B cell (primary cell): Measurements from ENCODE around the gene IL23A. TPM values are rescaled to one million over a fixed set of nuclear protein-coding genes. Genes with fewer than 3 reads are reported as not detected.
"Not testable (repeated sequence)": the region's sequence is repeated elsewhere in the genome, so short reads cannot be mapped to it uniquely, and the experiment has no call there.

ENCODE experiments used
- ATAC-seq: fragments of 200-7000 bp; cut with Tn5 transposase; one replicate; pipeline ENCODE4 v1.10.0; 2021; ENCODE audit warnings: low read depth, mild to moderate bottlenecking, moderate number of reproducible peaks, moderate library complexity
- CTCF ChIA-PET: fragments of 350-600 bp; sonication (Branson Sonifier 250); formaldehyde crosslinking; loops from one replicate; lab custom pipeline; 2021; ENCODE audit warnings: antibody characterized with exemption, inconsistent platforms; lab: Charles Lee
- POLR2A ChIA-PET: fragments of 350-600 bp; sonication (Branson Sonifier 250); formaldehyde crosslinking; loops from one replicate; lab custom pipeline; 2021; ENCODE audit warnings: antibody characterized with exemption; lab: Charles Lee
- DNase-seq: peaks from one replicate; pipeline ENCODE4 v3.0.0; 2013
- H2AFZ ChIP-seq: 2 replicates; pipeline ENCODE4 v1.6.1; 2012; ENCODE audit warnings: mild to moderate bottlenecking, low read depth, low read length; ENCODE audit not compliant: insufficient read depth, poor library complexity, severe bottlenecking
- H3K27ac ChIP-seq, 2 donors: 1 replicate in 1 of 2; 2 replicates in 1 of 2; pipeline ENCODE4 v1.5.1; 2012 to 2013; ENCODE audit warnings: low read length in 2 of 2, mild to moderate bottlenecking in 2 of 2, moderate library complexity in 1 of 2
- H3K27me3 ChIP-seq, 4 experiments: fragments of 200-600 bp in 1 of 4; sonication (generic) in 1 of 4; replicated peaks in 1 of 4; 1 replicate in 2 of 4; 2 replicates in 2 of 4; pipeline versions ENCODE4 v1.6.1 to v1.7.0; 2013 to 2016; ENCODE audit warnings: low read length in 3 of 4, mild to moderate bottlenecking in 2 of 4, mixed read lengths in 1 of 4, moderate library complexity in 1 of 4; ENCODE audit not compliant: insufficient read depth in 4 of 4, control insufficient read depth in 3 of 4; ENCODE audit errors: control extremely low read depth in 1 of 4
- H3K36me3 ChIP-seq, 2 experiments: replicated peaks in 1 of 2; 1 replicate in 1 of 2; 2 replicates in 1 of 2; pipeline versions ENCODE4 v1.6.1 to v1.7.1; 2013; ENCODE audit warnings: low read length in 1 of 2; ENCODE audit not compliant: insufficient read depth in 2 of 2, control insufficient read depth in 1 of 2; ENCODE audit errors: control extremely low read depth in 1 of 2, extremely low read depth in 1 of 2
- H3K4me1 ChIP-seq, 2 donors: fragments of 200-600 bp in 1 of 2; sonication (generic) in 1 of 2; 1 replicate in 1 of 2; 2 replicates in 1 of 2; pipeline versions ENCODE4 v1.5.1 to v1.6.1; 2013 to 2017; ENCODE audit warnings: low read length in 2 of 2; ENCODE audit not compliant: control insufficient read depth in 2 of 2, insufficient read depth in 2 of 2
- H3K4me2 ChIP-seq: replicated peaks from 2 replicates; pipeline ENCODE3; 2012; ENCODE audit warnings: mild to moderate bottlenecking, low read depth, low read length; ENCODE audit not compliant: poor library complexity, severe bottlenecking
- H3K4me3 ChIP-seq, 5 experiments: fragments of 200-600 bp in 1 of 5; sonication (generic) in 1 of 5; 1 replicate in 3 of 5; 2 replicates in 2 of 5; pipeline versions ENCODE4 v1.5.1 to v1.7.0; 2011 to 2016; ENCODE audit warnings: low read length in 4 of 5, mild to moderate bottlenecking in 4 of 5, low read depth in 2 of 5, control low read depth in 1 of 5, moderate library complexity in 1 of 5; ENCODE audit not compliant: insufficient read depth in 1 of 5; ENCODE audit errors: control extremely low read depth in 1 of 5, extremely low read depth in 1 of 5
- H3K79me2 ChIP-seq: fragments of 200-600 bp; sonication (generic); one replicate; pipeline ENCODE4 v1.6.0; 2016; ENCODE audit warnings: low read length; ENCODE audit not compliant: control insufficient read depth, insufficient read depth
- H3K9ac ChIP-seq: fragments of 200-600 bp; sonication (generic); 2 replicates; pipeline ENCODE4 v1.6.1; 2017; ENCODE audit warnings: mild to moderate bottlenecking, low read length, moderate library complexity
- H3K9me3 ChIP-seq, 3 donors: one replicate each; pipeline versions ENCODE4 v1.6.1 to v1.7.1; 2013; ENCODE audit warnings: low read length in 2 of 3; ENCODE audit not compliant: control insufficient read depth in 2 of 3, insufficient read depth in 1 of 3; ENCODE audit errors: control extremely low read depth in 1 of 3
- H4K20me1 ChIP-seq: 2 replicates; pipeline ENCODE4 v1.6.0; 2012; ENCODE audit warnings: mild to moderate bottlenecking, low read length; ENCODE audit not compliant: insufficient read depth, control insufficient read depth, poor library complexity, severe bottlenecking
- H3K27ac Mint-ChIP-seq: one replicate; pipeline ENCODE4 v1.8.0; 2021; ENCODE audit warnings: mixed read lengths
- H3K27me3 Mint-ChIP-seq: one replicate; pipeline ENCODE4 v1.8.0; 2021; ENCODE audit warnings: mixed read lengths
- H3K4me1 Mint-ChIP-seq: one replicate; pipeline ENCODE4 v1.8.0; 2021; ENCODE audit warnings: mixed read lengths
- H3K4me3 Mint-ChIP-seq: one replicate; pipeline ENCODE4 v1.8.0; 2021; ENCODE audit warnings: mixed read lengths
- H3K9me3 Mint-ChIP-seq: one replicate; pipeline ENCODE4 v1.8.0; 2022; ENCODE audit warnings: mixed read lengths; ENCODE audit not compliant: insufficient read depth
- EZH2 ChIP-seq: IDR thresholded peaks from 2 replicates; pipeline ENCODE4 v1.6.1; 2012; ENCODE audit warnings: borderline replicate concordance, low read depth, mild to moderate bottlenecking, moderate library complexity, low read length; ENCODE audit not compliant: insufficient read depth, poor library complexity, severe bottlenecking
- WGBS: methylation state at CpG from one replicate; pipeline ENCODE4 v1.1.5; 2013; ENCODE audit warnings: missing lambda C conversion rate; ENCODE audit not compliant: insufficient coverage; 5-methylcytosine and 5-hydroxymethylcytosine counted together
- intact Hi-C: fragments of 100-400 bp; cut with micrococcal nuclease; formaldehyde crosslinking; loops from one replicate; pipeline ENCODE4 v1.10.0; 2022
- polyA plus RNA-seq: library from polyadenylated mRNA; depleted of rRNA; stranded (reverse); fragments of >200 nt; gene quantifications from 2 replicates; pipeline ENCODE4 v1.2.3, GENCODE V29; 2012
- total RNA-seq, 2 donors: library from RNA; stranded (reverse); fragments of 120-200 nt in 1 of 2; gene quantifications; 1 replicate in 1 of 2; 2 replicates in 1 of 2; pipeline versions ENCODE4 v1.2.3 to v1.2.4, GENCODE V29; 2013 to 2022
- TF ChIP-seq, protein P1 (sequence below): fragments of 200-600 bp; IDR thresholded peaks from one replicate; pipeline ENCODE4 v1.8.0; 2022; ENCODE audit warnings: antibody characterized with exemption, mild to moderate bottlenecking

The IL23A gene
- total and polyA plus RNA-seq, 2 donors (not counting 1 experiment from before 2014, with no cell fraction given), result 20.5 to 32.6 TPM

- H3K4me3 ChIP-seq, H3K27ac ChIP-seq, H2AFZ ChIP-seq, H3K4me1 Mint-ChIP-seq, H3K9ac ChIP-seq, ATAC-seq, intact Hi-C loops, DNase-seq, H3K4me2 ChIP-seq, H3K27me3 Mint-ChIP-seq, H3K79me2 ChIP-seq, H3K9me3 Mint-ChIP-seq, H4K20me1 ChIP-seq, H3K9me3 ChIP-seq, H3K27me3 ChIP-seq, H3K4me3 Mint-ChIP-seq, H3K27ac Mint-ChIP-seq, H3K4me1 ChIP-seq: not testable (repeated sequence)
- no CpG with 5 or more reads among the region's 8 CpGs for WGBS
- POLR2A ChIA-PET, result interaction anchor here (0.7 kb wide), 2 partner anchors 17 to 53 kb away, joined by 3 to 6 read pairs; partner anchors contain the start of gene IL23A
- peaks cover 14 to 60% of the 10 kb centered on the region in 2 experiments for H3K36me3 ChIP-seq
- CTCF ChIA-PET, result interaction anchor here (0.7 to 1.1 kb wide), 4 partner anchors 95 to 685 kb away, joined by 3 to 5 read pairs (median 4); partner anchors contain the start of gene SPRYD4
Observed at GRCh38 chr12:56321610-56322009, 17.1 kb upstream of the IL23A start.

- no peaks in the 10 kb centered on the region for H3K4me1 ChIP-seq
- no peak overlapping the region for H3K4me3 ChIP-seq
- no peaks in the 10 kb centered on the region for H4K20me1 ChIP-seq
- ChIA-PET POLR2A (interaction anchor here (0.9 kb wide), 1 partner anchor 8 kb away, joined by 3 read pairs; the partner anchor contains the start of gene CNPY2), CTCF (interaction anchor here (0.6 kb wide), 1 partner anchor 787 kb away, joined by 3 read pairs; the partner anchor contains the start of gene STAT6)
- H3K9me3 ChIP-seq, result no peaks in the 10 kb centered on the region
- H3K27ac ChIP-seq, result no peak overlapping the region
- Mint-ChIP-seq H3K9me3 (no peaks in the 10 kb centered on the region), H3K4me1 (no peaks in the 10 kb centered on the region), H3K4me3 (no peak overlapping the region), H3K27me3 (no peaks in the 10 kb centered on the region), H3K27ac (no peak overlapping the region)
- no peaks in the 10 kb centered on the region for H3K27me3 ChIP-seq
- no peak for TF ChIP-seq EZH2
- TF ChIP-seq, protein P1, sequence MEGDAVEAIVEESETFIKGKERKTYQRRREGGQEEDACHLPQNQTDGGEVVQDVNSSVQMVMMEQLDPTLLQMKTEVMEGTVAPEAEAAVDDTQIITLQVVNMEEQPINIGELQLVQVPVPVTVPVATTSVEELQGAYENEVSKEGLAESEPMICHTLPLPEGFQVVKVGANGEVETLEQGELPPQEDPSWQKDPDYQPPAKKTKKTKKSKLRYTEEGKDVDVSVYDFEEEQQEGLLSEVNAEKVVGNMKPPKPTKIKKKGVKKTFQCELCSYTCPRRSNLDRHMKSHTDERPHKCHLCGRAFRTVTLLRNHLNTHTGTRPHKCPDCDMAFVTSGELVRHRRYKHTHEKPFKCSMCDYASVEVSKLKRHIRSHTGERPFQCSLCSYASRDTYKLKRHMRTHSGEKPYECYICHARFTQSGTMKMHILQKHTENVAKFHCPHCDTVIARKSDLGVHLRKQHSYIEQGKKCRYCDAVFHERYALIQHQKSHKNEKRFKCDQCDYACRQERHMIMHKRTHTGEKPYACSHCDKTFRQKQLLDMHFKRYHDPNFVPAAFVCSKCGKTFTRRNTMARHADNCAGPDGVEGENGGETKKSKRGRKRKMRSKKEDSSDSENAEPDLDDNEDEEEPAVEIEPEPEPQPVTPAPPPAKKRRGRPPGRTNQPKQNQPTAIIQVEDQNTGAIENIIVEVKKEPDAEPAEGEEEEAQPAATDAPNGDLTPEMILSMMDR, result no peak
- H2AFZ ChIP-seq, result no peak overlapping the region
- no peak overlapping the region for H3K9ac ChIP-seq
- ATAC-seq (no peak), DNase-seq (no peak)
- H3K79me2 ChIP-seq, result peaks cover 5% of the 10 kb centered on the region
- peaks cover 16 to 68% of the 10 kb centered on the region in 2 experiments for H3K36me3 ChIP-seq
- no peak overlapping the region for H3K4me2 ChIP-seq
- intact Hi-C loops, result no loop called here
- WGBS, result 89% methylated on average over 3 of the region's 6 CpGs
Observed at GRCh38 chr12:56324206-56324605, 14.5 kb upstream of the IL23A start.
